Panc1 (cell line): ENCODE results near the gene NDUFAF7. TPM values are rescaled to one million over a fixed set of nuclear protein-coding genes. Genes with fewer than 3 reads are reported as not detected.
A peak's percentile ranks its signal among the peaks of the same experiment; 100 is the strongest.

Experiments
- ATAC-seq: fragments of 200-7000 bp; cut with Tn5 transposase; 2 replicates; pipeline ENCODE4 v1.9.1; 2020; ENCODE audit warnings: mild to moderate bottlenecking, moderate library complexity
- BruUV-seq: library from RNA; stranded (reverse); fragments of 400-500 nt; replicated peaks from 2 replicates; lab custom pipeline; 2021; lab: Mats Ljungman, UMichigan
- CTCF ChIA-PET: fragments of 300-600 bp; sonication (Branson Sonifier 250); formaldehyde crosslinking; loops from one replicate; lab custom pipeline; 2022; ENCODE audit warnings: antibody characterized with exemption; lab: Charles Lee
- POLR2A ChIA-PET: fragments of 300-600 bp; sonication (Branson Sonifier 250); formaldehyde crosslinking; loops from one replicate; lab custom pipeline; 2022; ENCODE audit warnings: antibody characterized with exemption; lab: Charles Lee
- DNase-seq: peaks from one replicate; pipeline ENCODE4 v3.0.0-alpha.2; 2010; ENCODE audit warnings: low read depth, low spot score
- H3K27ac ChIP-seq: 2 replicates; pipeline ENCODE4 v1.5.1; 2011; ENCODE audit warnings: mild to moderate bottlenecking, low read length, inconsistent platforms
- H3K27me3 ChIP-seq: fragments of 200-500 bp; sonication (Bioruptor generic); 2 replicates; pipeline ENCODE4 v1.6.0; 2014; ENCODE audit warnings: low read length, inconsistent platforms; ENCODE audit not compliant: control insufficient read depth, insufficient read depth
- H3K36me3 ChIP-seq: fragments of 200-500 bp; sonication (Bioruptor generic); 2 replicates; pipeline ENCODE4 v1.5.1; 2014; ENCODE audit warnings: inconsistent platforms, mild to moderate bottlenecking, low read length, moderate library complexity; ENCODE audit not compliant: control insufficient read depth, insufficient read depth
- H3K4me1 ChIP-seq: 2 replicates; pipeline ENCODE4 v1.5.1; 2011; ENCODE audit warnings: inconsistent platforms, mild to moderate bottlenecking, low read length, moderate library complexity; ENCODE audit not compliant: control insufficient read depth, insufficient read depth
- H3K4me3 ChIP-seq, 2 experiments: 2 replicates each; pipeline ENCODE4 v1.5.1; 2011 to 2012; ENCODE audit warnings: low read depth in 2 of 2, low read length in 2 of 2, mild to moderate bottlenecking in 2 of 2, inconsistent platforms in 1 of 2, moderate library complexity in 1 of 2
- H3K9me3 ChIP-seq: fragments of 200-500 bp; sonication (Bioruptor generic); 2 replicates; pipeline ENCODE4 v1.5.1; 2014; ENCODE audit warnings: low read depth, mild to moderate bottlenecking, inconsistent platforms, low read length, moderate library complexity; ENCODE audit not compliant: control insufficient read depth, insufficient read depth
- CTCF ChIP-seq: fragments of 450-650 bp; IDR thresholded peaks from 2 replicates; pipeline ENCODE4 v1.5.1; 2017; ENCODE audit warnings: mild to moderate bottlenecking
- POLR2AphosphoS5 ChIP-seq: IDR thresholded peaks from 2 replicates; pipeline ENCODE4 v1.6.1; 2012; ENCODE audit warnings: mild to moderate bottlenecking, low read depth, low read length, moderate library complexity
- SIN3A ChIP-seq: IDR thresholded peaks from 2 replicates; pipeline ENCODE4 v1.6.1; 2012; ENCODE audit warnings: low read depth, mild to moderate bottlenecking, low read length, moderate library complexity, borderline replicate concordance; ENCODE audit not compliant: insufficient read depth
- TCF7L2 ChIP-seq: IDR thresholded peaks from 2 replicates; pipeline ENCODE4 v1.6.1; 2011; ENCODE audit warnings: mild to moderate bottlenecking, low read depth, low read length, inconsistent platforms
- in situ Hi-C: cut with HindIII; loops from 2 replicates; pipeline ENCODE4 v1.10.0; 2016; ENCODE audit warnings: low sequenced_read_pairs, low pct_unique_long_range_greater_than_20kb
- intact Hi-C: fragments of 100-400 bp; cut with micrococcal nuclease; formaldehyde crosslinking; loops from one replicate; pipeline ENCODE4 v1.10.0; 2022; ENCODE audit not compliant: unreplicated experiment
- total RNA-seq: library from RNA; stranded (reverse); gene quantifications from one replicate; pipeline ENCODE4 v1.2.1, GENCODE V29; 2021; ENCODE audit not compliant: unreplicated experiment
- TF ChIP-seq, protein P1 (sequence below), 2 experiments: IDR thresholded peaks; 2 replicates each; pipeline ENCODE4 v1.6.1; 2011 to 2012; ENCODE audit warnings: low read depth in 2 of 2, control low read depth in 1 of 2, low read length in 1 of 2, mild to moderate bottlenecking in 1 of 2, moderate library complexity in 1 of 2; ENCODE audit not compliant: insufficient read depth in 1 of 2

NDUFAF7 gene
- total RNA-seq, 1 experiment from 2014 or later = 17.7 TPM

DNA sequence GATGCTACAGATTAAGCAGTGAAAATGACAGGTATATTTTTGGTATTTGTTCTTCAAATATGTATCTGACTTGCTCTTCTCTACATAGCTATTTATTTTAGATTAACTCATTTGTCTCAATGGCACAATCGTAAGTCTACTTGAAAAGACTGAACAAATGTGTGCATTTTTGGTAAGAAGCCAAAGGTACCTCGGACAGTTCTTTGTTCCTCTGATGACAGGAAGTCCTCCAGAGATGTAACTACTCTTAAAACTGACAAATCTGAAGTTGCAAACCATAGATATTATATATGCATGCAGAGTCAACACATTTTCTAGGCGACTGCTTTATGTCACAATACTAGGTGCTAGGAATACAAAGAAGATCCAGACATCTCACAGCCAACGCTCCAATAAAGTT lies 36.7 kb downstream of the NDUFAF7 start:
- ATAC-seq = no peak
- Histone ChIP-seq H3K4me1 (no peaks in the 10 kb centered on the region), H3K36me3 (peaks cover 5% of the 10 kb centered on the region), H3K27ac (no peak overlapping the region), H3K9me3 (no peaks in the 10 kb centered on the region), H3K4me3 (no peak overlapping the region), H3K27me3 (no peaks in the 10 kb centered on the region)
- BruUV-seq = no TSS peak
- no peak for TF ChIP-seq TCF7L2
- TF ChIP-seq, protein P1, sequence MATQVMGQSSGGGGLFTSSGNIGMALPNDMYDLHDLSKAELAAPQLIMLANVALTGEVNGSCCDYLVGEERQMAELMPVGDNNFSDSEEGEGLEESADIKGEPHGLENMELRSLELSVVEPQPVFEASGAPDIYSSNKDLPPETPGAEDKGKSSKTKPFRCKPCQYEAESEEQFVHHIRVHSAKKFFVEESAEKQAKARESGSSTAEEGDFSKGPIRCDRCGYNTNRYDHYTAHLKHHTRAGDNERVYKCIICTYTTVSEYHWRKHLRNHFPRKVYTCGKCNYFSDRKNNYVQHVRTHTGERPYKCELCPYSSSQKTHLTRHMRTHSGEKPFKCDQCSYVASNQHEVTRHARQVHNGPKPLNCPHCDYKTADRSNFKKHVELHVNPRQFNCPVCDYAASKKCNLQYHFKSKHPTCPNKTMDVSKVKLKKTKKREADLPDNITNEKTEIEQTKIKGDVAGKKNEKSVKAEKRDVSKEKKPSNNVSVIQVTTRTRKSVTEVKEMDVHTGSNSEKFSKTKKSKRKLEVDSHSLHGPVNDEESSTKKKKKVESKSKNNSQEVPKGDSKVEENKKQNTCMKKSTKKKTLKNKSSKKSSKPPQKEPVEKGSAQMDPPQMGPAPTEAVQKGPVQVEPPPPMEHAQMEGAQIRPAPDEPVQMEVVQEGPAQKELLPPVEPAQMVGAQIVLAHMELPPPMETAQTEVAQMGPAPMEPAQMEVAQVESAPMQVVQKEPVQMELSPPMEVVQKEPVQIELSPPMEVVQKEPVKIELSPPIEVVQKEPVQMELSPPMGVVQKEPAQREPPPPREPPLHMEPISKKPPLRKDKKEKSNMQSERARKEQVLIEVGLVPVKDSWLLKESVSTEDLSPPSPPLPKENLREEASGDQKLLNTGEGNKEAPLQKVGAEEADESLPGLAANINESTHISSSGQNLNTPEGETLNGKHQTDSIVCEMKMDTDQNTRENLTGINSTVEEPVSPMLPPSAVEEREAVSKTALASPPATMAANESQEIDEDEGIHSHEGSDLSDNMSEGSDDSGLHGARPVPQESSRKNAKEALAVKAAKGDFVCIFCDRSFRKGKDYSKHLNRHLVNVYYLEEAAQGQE (IDR thresholded peaks at IDR 0.05; ENCODE audit: insufficient read depth in 1 of 2, low read depth in 2 of 2, low read length in 1 of 2) = peak in 1 of 2 experiments; percentile 53; a peak in 1 of 4 replicates
- intact Hi-C loops (no loop called here), in situ Hi-C loops (no loop called here)
- DNase-seq = no peak
- ChIA-PET POLR2A (no interaction called here), CTCF (no interaction called here)

DNA sequence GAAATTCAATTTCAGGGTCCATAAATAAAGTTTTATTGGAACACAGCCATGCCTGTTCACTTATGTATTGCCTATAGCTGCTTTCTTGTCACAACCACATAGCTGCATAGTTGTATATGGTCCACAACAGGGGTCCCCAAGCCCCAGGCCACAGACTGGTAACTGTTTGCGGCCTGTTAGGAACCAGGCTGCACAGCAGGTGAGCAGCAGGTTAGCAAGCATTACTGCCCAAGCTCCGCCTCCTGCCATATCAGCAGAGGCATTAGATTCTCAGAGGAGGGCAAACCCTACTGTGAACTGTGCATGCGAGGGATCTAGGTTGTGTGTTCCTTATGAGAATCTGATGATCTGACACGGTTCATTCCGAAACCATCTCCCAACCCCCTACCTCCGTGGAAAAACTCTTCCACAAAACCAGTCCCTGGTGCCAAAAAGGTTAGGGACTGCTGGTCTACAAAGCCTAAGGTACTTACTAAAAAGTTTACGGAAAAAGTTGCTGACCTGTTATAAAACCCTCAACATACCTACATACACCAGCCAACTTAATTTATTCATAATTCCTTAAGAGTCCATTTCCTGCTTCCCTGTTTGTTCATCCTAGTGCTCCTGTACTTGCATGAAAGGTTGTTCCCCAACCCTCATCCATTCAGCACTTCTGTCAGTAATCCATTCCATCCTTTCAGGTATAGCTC lies 40.1 kb downstream of the NDUFAF7 start:
- POLR2A ChIA-PET = no interaction called here

More for the DNA sequence above, 40.1 kb downstream of the NDUFAF7 start:
- no peak for DNase-seq
- no peak for TF ChIP-seq CTCF
- TF ChIP-seq, protein P1 (IDR thresholded peaks at IDR 0.05; ENCODE audit: insufficient read depth in 1 of 2, low read depth in 2 of 2, low read length in 1 of 2) = no peak
- no peak for TF ChIP-seq TCF7L2
- no peak for TF ChIP-seq SIN3A
- TF ChIP-seq POLR2AphosphoS5 = no peak
- in situ Hi-C loops (no loop called here), intact Hi-C loops (no loop called here)
- Histone ChIP-seq H3K27ac (no peak overlapping the region), H3K36me3 (peaks cover 17% of the 10 kb centered on the region), H3K4me1 (no peaks in the 10 kb centered on the region), H3K27me3 (no peaks in the 10 kb centered on the region), H3K9me3 (no peaks in the 10 kb centered on the region), H3K4me3 (no peak overlapping the region)
- CTCF ChIA-PET = no interaction called here
- no TSS peak for BruUV-seq
- no peak for ATAC-seq
